Suprapubic skin (tissue), 4 donors: ENCODE results near the gene KCNA10.

ENCODE experiments used
- POLR2A ChIP-seq, 2 donors: fragments of 450-650 bp; IDR thresholded peaks; one replicate each; pipeline ENCODE4 v1.6.1; 2017; ENCODE audit warnings: antibody characterized with exemption in 2 of 2, mild to moderate bottlenecking in 2 of 2, moderate library complexity in 2 of 2
- POLR2AphosphoS5 ChIP-seq, 3 donors: sonication (generic); formaldehyde crosslinking; IDR thresholded peaks; one replicate each; pipeline ENCODE4 v1.6.1; 2017; ENCODE audit warnings: antibody characterized with exemption in 3 of 3
- TF ChIP-seq, protein P1 (sequence below), 2 donors: fragments of 200-600 bp in 1 of 2; fragments of 450-650 bp in 1 of 2; sonication (generic) in 1 of 2; IDR thresholded peaks; one replicate each; pipeline ENCODE4 v1.5.1; 2016 to 2019; ENCODE audit warnings: antibody characterized with exemption in 2 of 2, mild to moderate bottlenecking in 1 of 2, moderate library complexity in 1 of 2

DNA sequence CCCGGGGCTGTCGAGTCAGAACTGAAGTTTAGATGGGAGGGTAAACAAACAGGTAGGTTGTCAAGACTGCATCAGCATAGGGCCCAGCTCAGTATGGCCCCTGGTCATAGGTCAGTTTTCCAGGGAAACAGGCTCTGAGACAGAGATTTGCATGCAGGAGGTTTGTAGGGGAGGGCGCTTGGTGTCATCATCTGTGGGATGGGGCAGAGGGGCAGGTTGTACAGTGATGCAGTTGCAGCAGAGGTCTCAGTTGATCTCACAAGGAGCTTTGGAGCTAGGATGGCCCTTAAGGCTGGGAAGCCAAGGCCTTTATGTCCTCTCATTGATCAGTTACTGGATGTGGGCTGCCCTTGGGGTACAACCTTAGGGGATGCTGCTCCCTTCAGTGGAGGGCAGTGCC lies 38.5 kb upstream of the KCNA10 start:
- TF ChIP-seq, protein P1, sequence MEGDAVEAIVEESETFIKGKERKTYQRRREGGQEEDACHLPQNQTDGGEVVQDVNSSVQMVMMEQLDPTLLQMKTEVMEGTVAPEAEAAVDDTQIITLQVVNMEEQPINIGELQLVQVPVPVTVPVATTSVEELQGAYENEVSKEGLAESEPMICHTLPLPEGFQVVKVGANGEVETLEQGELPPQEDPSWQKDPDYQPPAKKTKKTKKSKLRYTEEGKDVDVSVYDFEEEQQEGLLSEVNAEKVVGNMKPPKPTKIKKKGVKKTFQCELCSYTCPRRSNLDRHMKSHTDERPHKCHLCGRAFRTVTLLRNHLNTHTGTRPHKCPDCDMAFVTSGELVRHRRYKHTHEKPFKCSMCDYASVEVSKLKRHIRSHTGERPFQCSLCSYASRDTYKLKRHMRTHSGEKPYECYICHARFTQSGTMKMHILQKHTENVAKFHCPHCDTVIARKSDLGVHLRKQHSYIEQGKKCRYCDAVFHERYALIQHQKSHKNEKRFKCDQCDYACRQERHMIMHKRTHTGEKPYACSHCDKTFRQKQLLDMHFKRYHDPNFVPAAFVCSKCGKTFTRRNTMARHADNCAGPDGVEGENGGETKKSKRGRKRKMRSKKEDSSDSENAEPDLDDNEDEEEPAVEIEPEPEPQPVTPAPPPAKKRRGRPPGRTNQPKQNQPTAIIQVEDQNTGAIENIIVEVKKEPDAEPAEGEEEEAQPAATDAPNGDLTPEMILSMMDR (IDR thresholded peaks at IDR 0.05), result no peak
- TF ChIP-seq POLR2AphosphoS5 (IDR thresholded peaks at IDR 0.05) (no peak), POLR2A (IDR thresholded peaks at IDR 0.05) (no peak)
